ENCODE data around the gene PHLDB2. TPM values are rescaled to one million over a fixed set of nuclear protein-coding genes. Genes with fewer than 3 reads are reported as not detected.

Gene PHLDB2
- total and polyA plus RNA-seq, 8 donors: 10.6 to 149 (median 29.0) TPM

- TF ChIP-seq POLR2A (IDR thresholded peaks at IDR 0.05): no peak
- no peak for TF ChIP-seq CTCF (IDR thresholded peaks at IDR 0.05)
- no peak for TF ChIP-seq POLR2AphosphoS5 (IDR thresholded peaks at IDR 0.05)
- intact Hi-C loops (cut with DNase I; ENCODE audit: low total_unique reads): no loop called here
- H3K4me1 ChIP-seq: peaks cover 0 to 61% (median 31%) of the 10 kb centered on the region in 4 donors
- no peak overlapping the region for H3K27ac ChIP-seq
- no peaks in the 10 kb centered on the region for H3K27me3 ChIP-seq
- WGBS, 5 donors: 82 to 89% (median 88%) methylated on average over 6 of the region's 6 CpGs
- DNase-seq: no peak
- no peaks in the 10 kb centered on the region for H3K9me3 ChIP-seq
- H3K36me3 ChIP-seq: peaks cover 0 to 4% (median 0%) of the 10 kb centered on the region in 4 donors
- no peak overlapping the region for H3K4me3 ChIP-seq
These were observed 13.0 kb downstream of the PHLDB2 start for GRCh38 chr3:111871809-111872623.

- peaks cover 0 to 4% (median 0%) of the 10 kb centered on the region in 4 donors for H3K36me3 ChIP-seq
- H3K27me3 ChIP-seq: no peaks in the 10 kb centered on the region
- WGBS, 5 donors: 67 to 84% (median 71%) methylated on average over 2 of the region's 2 CpGs
- H3K4me3 ChIP-seq: no peak overlapping the region
- no peaks in the 10 kb centered on the region for H3K9me3 ChIP-seq
- intact Hi-C loops (cut with DNase I; ENCODE audit: low total_unique reads): no loop called here
- no peak for DNase-seq
- H3K27ac ChIP-seq: no peak overlapping the region
- H3K4me1 ChIP-seq: peaks cover 0 to 53% (median 25%) of the 10 kb centered on the region in 4 donors
- TF ChIP-seq EP300 (IDR thresholded peaks at IDR 0.05) (no peak), CTCF (IDR thresholded peaks at IDR 0.05) (no peak), POLR2A (IDR thresholded peaks at IDR 0.05) (no peak), POLR2AphosphoS5 (IDR thresholded peaks at IDR 0.05) (no peak)
These were observed 13.9 kb downstream of the PHLDB2 start for GRCh38 chr3:111872979-111873378.

GRCh38 chr3:111874177-111874820, 15.2 kb downstream of the PHLDB2 start:
- H3K27me3 ChIP-seq: no peaks in the 10 kb centered on the region
- intact Hi-C loops (cut with DNase I; ENCODE audit: low total_unique reads): no loop called here
- DNase-seq: no peak
- WGBS, 5 donors: 69 to 77% (median 74%) methylated on average over 2 of the region's 2 CpGs
- H3K36me3 ChIP-seq: peaks cover 0 to 4% (median 0%) of the 10 kb centered on the region in 4 donors
- no peaks in the 10 kb centered on the region for H3K9me3 ChIP-seq
- peaks cover 0 to 39% (median 21%) of the 10 kb centered on the region in 4 donors for H3K4me1 ChIP-seq
- H3K4me3 ChIP-seq: no peak overlapping the region
- TF ChIP-seq EP300 (IDR thresholded peaks at IDR 0.05) (no peak), POLR2A (IDR thresholded peaks at IDR 0.05) (no peak), CTCF (IDR thresholded peaks at IDR 0.05) (no peak), POLR2AphosphoS5 (IDR thresholded peaks at IDR 0.05) (no peak)
- no peak overlapping the region for H3K27ac ChIP-seq

- DNase-seq: no peak
- H3K36me3 ChIP-seq: peaks cover 0 to 23% (median 14%) of the 10 kb centered on the region in 4 donors
- H3K4me3 ChIP-seq: no peak overlapping the region
- peaks cover 0 to 8% (median 3%) of the 10 kb centered on the region in 4 donors for H3K9me3 ChIP-seq
- H3K4me1 ChIP-seq: peaks cover 0 to 4% (median 0%) of the 10 kb centered on the region in 4 donors
- no peak for TF ChIP-seq EP300 (IDR thresholded peaks at IDR 0.05)
- TF ChIP-seq CTCF (IDR thresholded peaks at IDR 0.05): no peak
- TF ChIP-seq POLR2AphosphoS5 (IDR thresholded peaks at IDR 0.05): no peak
- TF ChIP-seq POLR2A (IDR thresholded peaks at IDR 0.05): no peak
- intact Hi-C loops (cut with DNase I; ENCODE audit: low total_unique reads): no loop called here
- no peaks in the 10 kb centered on the region for H3K27me3 ChIP-seq
- H3K27ac ChIP-seq: no peak overlapping the region
These were observed 22.4 kb downstream of the PHLDB2 start for GRCh38 chr3:111881480-111881879.

Data from stomach (tissue), 9 donors.